ENCODE data around the gene PITPNB.

PITPNB gene

DNA sequence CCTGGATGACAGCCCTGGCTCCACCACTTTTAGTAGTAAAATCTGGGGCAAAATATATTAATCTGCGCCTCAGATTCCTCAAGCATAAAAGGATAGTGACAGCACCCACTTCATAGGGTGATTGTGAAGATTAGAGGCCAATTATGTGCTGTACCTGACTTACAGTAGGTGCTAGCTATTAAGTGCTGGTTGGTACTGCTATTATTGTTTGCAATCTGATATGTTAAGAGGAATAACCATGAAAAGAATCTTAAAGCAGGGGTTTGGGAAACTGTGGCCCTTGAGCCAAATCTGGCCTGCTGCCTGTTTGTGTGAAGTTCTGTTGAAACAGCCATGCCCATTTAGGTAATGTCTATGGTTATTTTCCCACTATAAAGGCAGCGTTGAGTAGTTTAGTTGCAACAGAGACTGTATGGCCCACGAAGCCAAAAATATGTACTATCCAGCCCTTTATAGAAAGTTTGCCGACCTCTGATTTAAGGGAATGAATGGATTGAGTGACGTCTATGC is 72.8 kb downstream of the PITPNB start:
- no peaks in the 10 kb centered on the region for H3K4me1 ChIP-seq (ENCODE audit: control insufficient read depth, insufficient read depth, low read length)
- peaks cover 8% of the 10 kb centered on the region for H3K36me3 ChIP-seq (ENCODE audit: control insufficient read depth, insufficient read depth, low read length)
- no peak overlapping the region for H3K9ac ChIP-seq (ENCODE audit: low read depth, low read length)
- no peak overlapping the region for H3K4me3 ChIP-seq (ENCODE audit: low read depth, low read length)
- H3K27me3 ChIP-seq (ENCODE audit: control insufficient read depth, insufficient read depth, low read length) = no peaks in the 10 kb centered on the region
- H3K9me3 ChIP-seq (ENCODE audit: control insufficient read depth, insufficient read depth, low read length) = no peaks in the 10 kb centered on the region

DNA sequence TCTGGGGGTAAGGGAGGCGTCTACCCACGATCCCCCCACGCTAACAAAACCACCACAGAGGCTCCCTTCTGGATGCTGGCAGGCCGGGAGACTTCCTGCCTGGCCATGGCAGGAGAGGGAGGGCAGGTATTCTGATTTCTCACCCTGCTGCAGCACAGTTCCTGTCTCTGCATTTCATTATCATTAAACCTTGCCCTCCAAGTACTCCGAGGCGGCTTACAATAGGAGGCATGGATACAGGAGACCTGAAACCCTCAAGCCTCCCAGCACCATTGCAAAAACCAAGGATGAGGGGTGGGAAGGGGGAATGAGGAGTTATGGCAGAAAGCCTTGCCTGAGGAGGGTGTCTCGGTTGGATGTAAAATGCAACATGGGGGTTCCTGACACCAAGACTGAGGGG is 73.4 kb downstream of the PITPNB start:
- H3K36me3 ChIP-seq (ENCODE audit: control insufficient read depth, insufficient read depth, low read length) = peaks cover 2% of the 10 kb centered on the region
- peak overlapping the region; percentile 47 for H3K9ac ChIP-seq (ENCODE audit: low read depth, low read length)

DNA sequence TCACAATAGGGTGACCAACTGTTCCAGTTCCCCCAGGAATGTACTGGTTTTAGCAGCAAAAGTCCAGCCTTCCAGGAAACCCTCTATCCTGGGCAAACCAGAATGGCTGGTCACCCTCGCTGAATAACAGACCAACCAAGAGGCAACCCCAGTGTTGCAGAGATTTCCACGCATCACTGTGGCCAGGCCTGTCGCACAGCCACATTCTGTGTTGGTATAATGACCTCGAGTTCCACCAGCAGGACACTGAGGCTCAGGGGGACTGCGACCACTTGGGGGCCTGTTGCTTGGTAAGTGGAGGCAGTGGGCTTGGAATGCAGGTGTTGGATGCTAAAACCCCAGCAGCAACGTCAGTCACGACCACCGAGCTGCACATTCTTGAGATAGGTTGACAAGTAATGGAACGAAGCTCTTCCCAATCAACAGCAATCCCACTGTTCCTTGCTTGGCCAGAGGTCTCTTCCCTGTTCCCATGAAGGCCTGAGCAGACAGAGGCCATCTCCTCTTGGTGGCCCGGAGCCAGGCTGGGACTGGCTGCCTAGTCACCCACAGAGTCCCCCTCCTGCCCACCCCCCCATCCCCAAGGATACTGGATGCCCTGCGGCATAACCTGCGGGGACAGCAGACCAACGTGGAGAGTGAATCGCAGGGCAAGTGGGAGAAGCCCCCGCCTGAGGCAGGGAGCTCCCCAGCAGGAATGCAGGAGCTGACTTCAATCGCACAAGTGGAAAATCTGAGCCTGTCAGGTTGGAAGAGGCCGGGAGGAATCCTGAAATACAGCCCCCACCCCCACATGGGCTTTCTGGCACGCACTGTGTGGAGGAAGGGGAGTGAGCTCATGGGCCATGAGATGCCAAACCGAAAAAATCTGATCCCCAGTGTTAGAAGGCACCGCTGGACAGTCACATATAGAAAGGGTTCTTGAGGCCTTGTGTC is 74.1 kb downstream of the PITPNB start:
- H3K27me3 ChIP-seq (ENCODE audit: control insufficient read depth, insufficient read depth, low read length) = no peaks in the 10 kb centered on the region
- no peaks in the 10 kb centered on the region for H3K9me3 ChIP-seq (ENCODE audit: control insufficient read depth, insufficient read depth, low read length)
- H3K9ac ChIP-seq (ENCODE audit: low read depth, low read length) = peak overlapping the region; percentile 47
- no peaks in the 10 kb centered on the region for H3K4me1 ChIP-seq (ENCODE audit: control insufficient read depth, insufficient read depth, low read length)
- no peaks in the 10 kb centered on the region for H3K36me3 ChIP-seq (ENCODE audit: control insufficient read depth, insufficient read depth, low read length)
- no peak overlapping the region for H3K4me3 ChIP-seq (ENCODE audit: low read depth, low read length)

More for the DNA sequence above, 73.4 kb downstream of the PITPNB start:
- no peak overlapping the region for H3K4me3 ChIP-seq (ENCODE audit: low read depth, low read length)
- H3K27me3 ChIP-seq (ENCODE audit: control insufficient read depth, insufficient read depth, low read length) = no peaks in the 10 kb centered on the region
- no peaks in the 10 kb centered on the region for H3K4me1 ChIP-seq (ENCODE audit: control insufficient read depth, insufficient read depth, low read length)
- no peaks in the 10 kb centered on the region for H3K9me3 ChIP-seq (ENCODE audit: control insufficient read depth, insufficient read depth, low read length)

DNA sequence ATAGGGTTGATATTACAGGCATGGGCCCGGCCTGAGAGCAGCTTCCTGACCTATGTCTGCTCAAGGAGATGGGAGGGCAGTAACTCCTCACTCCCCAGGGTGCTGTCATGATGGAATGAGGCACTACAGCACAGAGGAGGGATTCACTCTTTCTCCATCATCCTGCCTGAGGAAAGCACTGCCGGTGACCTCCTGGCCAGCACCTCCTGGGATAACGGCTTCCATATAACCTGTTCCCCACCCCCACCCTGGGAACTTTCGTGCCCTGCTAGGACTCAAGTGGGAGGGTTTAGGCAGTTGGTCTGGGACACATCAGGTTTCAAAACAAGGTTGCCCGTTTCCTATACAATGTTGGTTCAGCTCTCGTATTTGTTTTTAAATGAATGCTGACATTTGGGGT is 74.8 kb downstream of the PITPNB start:
- H3K36me3 ChIP-seq (ENCODE audit: control insufficient read depth, insufficient read depth, low read length) = no peaks in the 10 kb centered on the region
- no peak overlapping the region for H3K9ac ChIP-seq (ENCODE audit: low read depth, low read length)
- no peaks in the 10 kb centered on the region for H3K9me3 ChIP-seq (ENCODE audit: control insufficient read depth, insufficient read depth, low read length)
- no peaks in the 10 kb centered on the region for H3K4me1 ChIP-seq (ENCODE audit: control insufficient read depth, insufficient read depth, low read length)
- no peak overlapping the region for H3K4me3 ChIP-seq (ENCODE audit: low read depth, low read length)
- H3K27me3 ChIP-seq (ENCODE audit: control insufficient read depth, insufficient read depth, low read length) = no peaks in the 10 kb centered on the region

DNA sequence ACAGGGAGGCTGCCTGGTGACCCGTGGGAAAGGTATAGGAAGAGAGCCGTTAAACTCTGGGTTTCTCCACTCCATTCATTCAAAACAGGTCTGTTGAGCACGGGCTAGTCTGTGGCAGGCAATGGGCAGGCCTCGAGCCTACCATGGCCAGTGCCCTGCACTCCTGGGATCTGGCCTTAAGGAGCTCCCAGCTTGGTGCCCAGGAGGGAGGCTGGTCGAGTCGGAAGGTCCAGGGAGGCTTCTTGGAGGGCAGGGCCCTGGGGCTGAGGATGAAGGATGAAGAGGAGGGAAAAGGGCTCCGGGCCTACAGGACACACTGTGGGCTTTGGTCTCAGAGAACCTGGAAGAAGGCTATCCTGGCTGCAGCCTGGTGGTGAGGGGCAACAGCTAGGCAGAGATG is 75.6 kb downstream of the PITPNB start:
- H3K4me3 ChIP-seq (ENCODE audit: low read depth, low read length) = no peak overlapping the region
- H3K27me3 ChIP-seq (ENCODE audit: control insufficient read depth, insufficient read depth, low read length) = no peaks in the 10 kb centered on the region
- no peaks in the 10 kb centered on the region for H3K4me1 ChIP-seq (ENCODE audit: control insufficient read depth, insufficient read depth, low read length)
- no peaks in the 10 kb centered on the region for H3K36me3 ChIP-seq (ENCODE audit: control insufficient read depth, insufficient read depth, low read length)
- H3K9me3 ChIP-seq (ENCODE audit: control insufficient read depth, insufficient read depth, low read length) = no peaks in the 10 kb centered on the region
- H3K9ac ChIP-seq (ENCODE audit: low read depth, low read length) = no peak overlapping the region

DNA sequence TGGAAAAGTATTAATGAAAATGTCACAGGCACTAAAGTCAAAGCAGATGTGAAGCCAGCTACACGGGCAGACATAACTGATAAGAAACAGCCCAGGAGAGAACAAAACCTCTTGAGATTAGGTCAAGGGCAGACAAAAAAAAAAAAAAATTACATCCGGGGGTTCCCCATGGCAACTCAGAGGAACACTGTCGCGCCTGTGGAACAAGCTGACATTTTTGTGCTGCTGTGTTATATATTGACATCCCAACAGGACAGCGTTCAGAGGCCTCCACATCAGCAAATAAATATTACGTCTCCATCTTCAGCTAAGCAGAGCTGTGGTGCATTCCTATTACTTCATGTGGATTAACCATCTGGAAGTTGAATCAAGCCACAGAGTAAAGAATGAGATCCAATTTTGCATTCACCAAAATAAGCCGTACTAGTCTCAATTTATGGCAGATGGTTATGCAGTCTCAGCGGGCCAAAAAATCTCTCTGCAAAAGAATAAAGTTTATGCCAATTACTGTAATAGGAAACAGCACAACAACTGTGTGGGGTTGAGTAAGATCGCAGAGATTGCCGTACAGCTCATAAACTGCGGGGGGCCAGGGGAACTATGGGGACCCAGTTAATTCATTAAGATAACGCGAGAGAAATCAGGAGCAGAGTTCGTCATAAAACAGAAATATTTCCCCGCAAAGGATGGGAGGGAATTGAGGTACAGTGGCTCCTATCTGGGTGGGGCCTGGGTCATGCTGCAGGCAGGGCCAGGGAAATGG is 76.2 kb downstream of the PITPNB start:
- no peaks in the 10 kb centered on the region for H3K4me1 ChIP-seq (ENCODE audit: control insufficient read depth, insufficient read depth, low read length)
- H3K36me3 ChIP-seq (ENCODE audit: control insufficient read depth, insufficient read depth, low read length) = no peaks in the 10 kb centered on the region
- no peak overlapping the region for H3K9ac ChIP-seq (ENCODE audit: low read depth, low read length)
- H3K9me3 ChIP-seq (ENCODE audit: control insufficient read depth, insufficient read depth, low read length) = no peaks in the 10 kb centered on the region
- no peaks in the 10 kb centered on the region for H3K27me3 ChIP-seq (ENCODE audit: control insufficient read depth, insufficient read depth, low read length)
- H3K4me3 ChIP-seq (ENCODE audit: low read depth, low read length) = no peak overlapping the region

DNA sequence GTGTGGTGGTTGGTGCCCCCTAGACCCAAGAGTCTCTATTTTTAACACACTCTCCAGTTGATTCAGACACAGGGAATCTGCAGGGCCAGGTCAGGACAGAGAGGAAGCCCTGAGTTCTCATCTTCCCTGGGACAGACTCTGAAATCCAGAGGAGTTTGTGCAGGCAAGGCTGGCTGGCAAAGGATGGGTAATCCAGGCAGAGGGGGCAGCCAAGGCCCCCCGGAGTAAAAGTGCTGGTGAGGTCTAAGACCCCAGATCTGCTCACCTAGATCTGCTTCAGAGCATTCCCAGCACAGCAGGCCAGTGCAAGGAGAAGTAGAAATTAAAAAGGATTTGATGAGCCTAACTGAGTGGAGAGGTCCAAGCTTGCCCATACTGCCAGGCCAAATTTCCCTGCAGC is 76.9 kb downstream of the PITPNB start:
- H3K27me3 ChIP-seq (ENCODE audit: control insufficient read depth, insufficient read depth, low read length) = no peaks in the 10 kb centered on the region

DNA sequence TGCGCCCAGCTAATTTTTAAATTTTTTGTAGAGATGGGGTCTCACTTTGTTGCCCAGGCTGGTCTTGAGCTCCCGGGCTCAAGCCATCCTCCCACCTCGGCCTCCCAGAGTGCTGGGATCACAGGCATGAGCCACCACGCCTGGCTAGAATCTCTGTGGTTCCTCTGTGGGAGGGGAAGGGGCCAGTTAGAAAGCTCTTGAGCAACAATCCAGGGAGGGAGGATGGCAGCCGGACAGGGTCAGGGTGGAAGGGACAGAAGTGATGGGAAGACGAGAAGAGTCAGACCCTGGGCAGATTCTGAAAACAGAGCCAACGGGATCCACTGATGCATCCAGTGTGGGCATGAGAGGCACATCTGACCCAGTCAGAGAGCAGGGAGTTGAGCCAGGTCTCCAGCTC is 78.6 kb downstream of the PITPNB start:
- H3K9me3 ChIP-seq (ENCODE audit: control insufficient read depth, insufficient read depth, low read length) = no peaks in the 10 kb centered on the region
- H3K36me3 ChIP-seq (ENCODE audit: control insufficient read depth, insufficient read depth, low read length) = no peaks in the 10 kb centered on the region
- H3K4me3 ChIP-seq (ENCODE audit: low read depth, low read length) = no peak overlapping the region
- H3K4me1 ChIP-seq (ENCODE audit: control insufficient read depth, insufficient read depth, low read length) = no peaks in the 10 kb centered on the region
- H3K27me3 ChIP-seq (ENCODE audit: control insufficient read depth, insufficient read depth, low read length) = no peaks in the 10 kb centered on the region
- no peak overlapping the region for H3K9ac ChIP-seq (ENCODE audit: low read depth, low read length)

More for the DNA sequence above, 76.9 kb downstream of the PITPNB start:
- H3K4me1 ChIP-seq (ENCODE audit: control insufficient read depth, insufficient read depth, low read length) = no peaks in the 10 kb centered on the region
- no peak overlapping the region for H3K4me3 ChIP-seq (ENCODE audit: low read depth, low read length)
- H3K9ac ChIP-seq (ENCODE audit: low read depth, low read length) = no peak overlapping the region
- no peaks in the 10 kb centered on the region for H3K9me3 ChIP-seq (ENCODE audit: control insufficient read depth, insufficient read depth, low read length)
- H3K36me3 ChIP-seq (ENCODE audit: control insufficient read depth, insufficient read depth, low read length) = no peaks in the 10 kb centered on the region

DNA sequence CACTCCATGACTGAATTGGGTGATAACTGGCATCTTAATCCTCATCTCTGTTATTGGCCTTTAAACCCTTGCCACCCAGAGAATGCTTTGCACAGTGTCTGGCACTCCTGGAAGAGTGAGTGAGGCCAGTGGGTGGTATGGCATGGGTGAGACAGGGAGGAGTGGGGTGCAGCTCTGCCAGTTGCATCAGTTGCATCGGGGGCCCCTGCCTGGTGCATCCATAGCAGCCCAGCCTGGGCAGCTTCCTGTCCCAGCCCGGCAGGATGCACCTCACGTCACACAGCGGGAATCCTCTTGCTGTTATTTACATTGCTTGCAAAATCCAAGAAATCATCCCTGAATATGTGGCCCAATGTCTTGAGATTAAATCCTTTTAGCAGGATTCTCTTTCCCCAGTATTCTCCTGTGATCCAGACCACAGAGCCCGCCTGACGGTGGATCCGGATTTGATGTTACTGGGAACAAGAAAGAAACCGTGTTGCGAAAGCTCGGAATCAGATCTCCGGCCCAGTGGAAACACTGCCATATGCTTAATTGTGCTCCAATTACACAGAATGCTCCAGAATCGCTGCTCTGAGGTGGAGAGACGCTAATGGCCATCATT is 79.9 kb downstream of the PITPNB start:
- no peaks in the 10 kb centered on the region for H3K27me3 ChIP-seq (ENCODE audit: control insufficient read depth, insufficient read depth, low read length)
- no peak overlapping the region for H3K9ac ChIP-seq (ENCODE audit: low read depth, low read length)
- H3K9me3 ChIP-seq (ENCODE audit: control insufficient read depth, insufficient read depth, low read length) = no peaks in the 10 kb centered on the region
- H3K4me1 ChIP-seq (ENCODE audit: control insufficient read depth, insufficient read depth, low read length) = no peaks in the 10 kb centered on the region
- no peaks in the 10 kb centered on the region for H3K36me3 ChIP-seq (ENCODE audit: control insufficient read depth, insufficient read depth, low read length)
- H3K4me3 ChIP-seq (ENCODE audit: low read depth, low read length) = no peak overlapping the region

DNA sequence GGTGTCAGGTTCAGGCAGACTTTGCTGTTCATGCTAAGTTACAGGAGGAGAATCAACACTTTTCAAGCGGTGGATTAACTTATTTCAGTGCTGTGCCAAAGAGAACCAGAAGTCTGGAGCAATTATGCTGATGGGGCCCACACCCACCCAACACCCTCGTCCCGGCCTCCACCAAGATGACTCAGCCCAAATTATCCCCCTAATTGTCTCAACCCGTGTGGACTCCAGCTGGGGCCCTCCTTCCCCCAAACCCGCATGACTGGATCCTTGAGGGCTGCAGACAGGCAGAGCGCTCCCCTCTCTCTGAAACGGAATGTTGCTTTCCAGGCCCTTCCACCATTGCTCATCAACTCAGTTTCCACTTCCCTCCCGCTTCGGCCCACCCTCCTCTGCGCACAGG is 82.9 kb downstream of the PITPNB start:
- Histone ChIP-seq H3K4me1 (ENCODE audit: control insufficient read depth, insufficient read depth, low read length) (no peaks in the 10 kb centered on the region), H3K4me3 (ENCODE audit: low read depth, low read length) (no peak overlapping the region), H3K27me3 (ENCODE audit: control insufficient read depth, insufficient read depth, low read length) (no peaks in the 10 kb centered on the region), H3K9me3 (ENCODE audit: control insufficient read depth, insufficient read depth, low read length) (no peaks in the 10 kb centered on the region), H3K36me3 (ENCODE audit: control insufficient read depth, insufficient read depth, low read length) (no peaks in the 10 kb centered on the region), H3K9ac (ENCODE audit: low read depth, low read length) (no peak overlapping the region)

DNA sequence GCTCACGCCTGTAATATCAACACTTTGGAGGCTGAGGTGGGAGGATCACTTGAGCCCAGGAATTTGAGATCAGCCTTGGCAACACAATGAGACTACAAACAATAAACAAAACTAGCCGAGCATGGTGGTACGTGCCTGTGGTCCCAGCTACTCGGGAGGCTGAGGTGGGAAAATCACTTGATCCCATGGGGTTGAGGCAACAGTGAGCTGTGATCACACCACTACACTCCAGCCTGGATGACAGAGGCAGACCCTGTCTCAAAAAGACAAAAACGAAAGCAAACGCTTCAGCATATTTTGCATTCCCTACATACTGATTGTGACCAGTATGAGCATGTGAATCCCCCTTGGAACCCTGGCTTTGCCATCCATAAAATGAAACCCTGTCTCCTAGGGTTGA is 83.6 kb downstream of the PITPNB start:
- H3K9me3 ChIP-seq (ENCODE audit: control insufficient read depth, insufficient read depth, low read length) = no peaks in the 10 kb centered on the region
- no peaks in the 10 kb centered on the region for H3K36me3 ChIP-seq (ENCODE audit: control insufficient read depth, insufficient read depth, low read length)
- no peaks in the 10 kb centered on the region for H3K27me3 ChIP-seq (ENCODE audit: control insufficient read depth, insufficient read depth, low read length)
- H3K4me1 ChIP-seq (ENCODE audit: control insufficient read depth, insufficient read depth, low read length) = no peaks in the 10 kb centered on the region
- no peak overlapping the region for H3K4me3 ChIP-seq (ENCODE audit: low read depth, low read length)
- H3K9ac ChIP-seq (ENCODE audit: low read depth, low read length) = no peak overlapping the region

Data from iPS-15b (cell line).